Calu3 (cell line): ENCODE results near the gene UGT2B7. TPM values are rescaled to one million over a fixed set of nuclear protein-coding genes. Genes with fewer than 3 reads are reported as not detected.

ENCODE experiments used
- BruUV-seq: library from RNA; stranded (reverse); fragments of 400-500 nt; replicated peaks from 2 replicates; lab custom pipeline; 2021; lab: Mats Ljungman, UMichigan
- CTCF ChIA-PET: fragments of 300-600 bp; sonication (Branson Sonifier 250); formaldehyde crosslinking; loops from one replicate; lab custom pipeline; 2022; ENCODE audit warnings: antibody characterized with exemption; lab: Charles Lee
- DNase-seq: peaks from one replicate; pipeline ENCODE4 v3.0.0; 2022
- H3K27ac Mint-ChIP-seq: one replicate; pipeline ENCODE4 v1.8.0; 2022; ENCODE audit warnings: mixed read lengths; ENCODE audit not compliant: unreplicated experiment
- H3K27me3 Mint-ChIP-seq: one replicate; pipeline ENCODE4 v1.8.0; 2022; ENCODE audit warnings: mixed read lengths; ENCODE audit not compliant: unreplicated experiment
- H3K36me3 Mint-ChIP-seq: one replicate; pipeline ENCODE4 v1.8.0; 2022; ENCODE audit warnings: mild to moderate bottlenecking, moderate library complexity, mixed read lengths; ENCODE audit not compliant: insufficient read depth, unreplicated experiment
- H3K4me1 Mint-ChIP-seq: one replicate; pipeline ENCODE4 v1.8.0; 2022; ENCODE audit warnings: mild to moderate bottlenecking, low read depth, mixed read lengths; ENCODE audit not compliant: unreplicated experiment
- H3K4me3 Mint-ChIP-seq: one replicate; pipeline ENCODE4 v1.8.0; 2022; ENCODE audit warnings: mild to moderate bottlenecking, low read depth, moderate library complexity, mixed read lengths; ENCODE audit not compliant: unreplicated experiment
- H3K9me3 Mint-ChIP-seq: one replicate; pipeline ENCODE4 v1.8.0; 2022; ENCODE audit warnings: low read depth, mixed read lengths; ENCODE audit not compliant: unreplicated experiment
- CTCF ChIP-seq: fragments of 200-600 bp; IDR thresholded peaks from one replicate; pipeline ENCODE4 v1.8.0; 2022; ENCODE audit warnings: antibody characterized with exemption; ENCODE audit not compliant: unreplicated experiment
- intact Hi-C: fragments of 100-400 bp; cut with micrococcal nuclease; formaldehyde crosslinking; loops from one replicate; pipeline ENCODE4 v1.10.0; 2022; ENCODE audit not compliant: unreplicated experiment
- total RNA-seq: library from RNA; stranded (reverse); gene quantifications from 2 replicates; pipeline ENCODE4 v1.2.3, GENCODE V29; 2022

The UGT2B7 gene
- total RNA-seq, 1 experiment from 2014 or later = 25.5 TPM

GRCh38 chr4:69092190-69092589 is 4.1 kb upstream of the UGT2B7 start:
- Mint-ChIP-seq H3K36me3 (peaks cover 6% of the 10 kb centered on the region), H3K27me3 (no peaks in the 10 kb centered on the region), H3K9me3 (no peaks in the 10 kb centered on the region), H3K4me3 (no peak overlapping the region), H3K4me1 (peaks cover 48% of the 10 kb centered on the region), H3K27ac (peak overlapping the region; percentile 30)
- BruUV-seq = no TSS peak
- intact Hi-C loops = no loop called here
- CTCF ChIA-PET = interaction anchor here (1.3 kb wide), 1 partner anchor 13 kb away, joined by 4 read pairs; no protein-coding TSS in a partner anchor
- TF ChIP-seq CTCF = no peak
- no peak for DNase-seq

GRCh38 chr4:69092980-69093568 is 3.2 kb upstream of the UGT2B7 start:
- Mint-ChIP-seq H3K27ac (no peak overlapping the region), H3K9me3 (no peaks in the 10 kb centered on the region), H3K4me3 (no peak overlapping the region), H3K4me1 (peaks cover 41% of the 10 kb centered on the region), H3K27me3 (no peaks in the 10 kb centered on the region), H3K36me3 (peaks cover 6% of the 10 kb centered on the region)
- no peak for DNase-seq
- no peak for TF ChIP-seq CTCF
- intact Hi-C loops = no loop called here
- CTCF ChIA-PET = interaction anchor here (0.7 kb wide), 1 partner anchor 137 kb away, joined by 3 read pairs; no protein-coding TSS in a partner anchor
- no TSS peak for BruUV-seq

- no peak for TF ChIP-seq CTCF
- H3K9me3 Mint-ChIP-seq = no peaks in the 10 kb centered on the region
- H3K27me3 Mint-ChIP-seq = no peaks in the 10 kb centered on the region
- H3K4me3 Mint-ChIP-seq = no peak overlapping the region
- intact Hi-C loops = no loop called here
- no TSS peak for BruUV-seq
- no peak overlapping the region for H3K27ac Mint-ChIP-seq
- peaks cover 35% of the 10 kb centered on the region for H3K4me1 Mint-ChIP-seq
- CTCF ChIA-PET = interaction anchor here (0.7 kb wide), 1 partner anchor 138 kb away, joined by 3 read pairs; no protein-coding TSS in a partner anchor
- peaks cover 6% of the 10 kb centered on the region for H3K36me3 Mint-ChIP-seq
- DNase-seq = no peak
Observed at GRCh38 chr4:69093681-69094080, 2.6 kb upstream of the UGT2B7 start.

GRCh38 chr4:69095301-69095731 is 958 bp upstream of the UGT2B7 start:
- intact Hi-C loops = no loop called here
- TF ChIP-seq CTCF = no peak
- no peak overlapping the region for H3K4me3 Mint-ChIP-seq
- DNase-seq = no peak
- H3K27me3 Mint-ChIP-seq = no peaks in the 10 kb centered on the region
- H3K36me3 Mint-ChIP-seq = peaks cover 12% of the 10 kb centered on the region
- no TSS peak for BruUV-seq
- peaks cover 28% of the 10 kb centered on the region for H3K4me1 Mint-ChIP-seq
- peak overlapping the region; percentile 51 for H3K27ac Mint-ChIP-seq
- CTCF ChIA-PET = no interaction called here
- no peaks in the 10 kb centered on the region for H3K9me3 Mint-ChIP-seq
